ENCODE measurements around the gene WWOX. TPM values are rescaled to one million over a fixed set of nuclear protein-coding genes. Genes with fewer than 3 reads are reported as not detected.

Gene WWOX
- polyA plus RNA-seq, 4 donors, result 4.9 to 15.8 (median 7.0) TPM

GRCh38 chr16:79181419-79181818, 1082.0 kb downstream of the WWOX start:
- FAIRE-seq (no peak), DNase-seq (no peak)
- Histone ChIP-seq H3K27me3 (ENCODE audit: control insufficient read depth in 3 of 3, insufficient read depth in 3 of 3, low read length in 3 of 3) (no peaks in the 10 kb centered on the region), H3K27ac (ENCODE audit: low read depth in 1 of 3, low read length in 2 of 3) (no peak overlapping the region), H3K4me1 (ENCODE audit: control insufficient read depth in 3 of 3, insufficient read depth in 2 of 3, low read depth in 1 of 3, low read length in 2 of 3) (no peaks in the 10 kb centered on the region), H3K36me3 (ENCODE audit: control insufficient read depth in 3 of 3, insufficient read depth in 2 of 3, low read depth in 1 of 3, low read length in 3 of 3) (no peaks in the 10 kb centered on the region), H3K4me3 (ENCODE audit: low read depth in 1 of 3, low read length in 3 of 3) (no peak overlapping the region), H3K9me3 (ENCODE audit: control insufficient read depth in 2 of 2, insufficient read depth in 1 of 2, low read depth in 1 of 2, low read length in 1 of 2) (peaks cover 0 to 4% of the 10 kb centered on the region in 2 donors)
- WGBS, 3 donors, result 74 to 91% (median 80%) methylated on average over 3 of the region's 3 CpGs

GRCh38 chr16:79182616-79183015, 1083.2 kb downstream of the WWOX start:
- no peaks in the 10 kb centered on the region for H3K4me1 ChIP-seq (ENCODE audit: control insufficient read depth in 3 of 3, insufficient read depth in 2 of 3, low read depth in 1 of 3, low read length in 2 of 3)
- no peak overlapping the region for H3K27ac ChIP-seq (ENCODE audit: low read depth in 1 of 3, low read length in 2 of 3)
- no peaks in the 10 kb centered on the region for H3K27me3 ChIP-seq (ENCODE audit: control insufficient read depth in 3 of 3, insufficient read depth in 3 of 3, low read length in 3 of 3)
- FAIRE-seq, result no peak
- H3K36me3 ChIP-seq (ENCODE audit: control insufficient read depth in 3 of 3, insufficient read depth in 2 of 3, low read depth in 1 of 3, low read length in 3 of 3), result no peaks in the 10 kb centered on the region
- 79 to 84% (median 83%) methylated on average over 6 of the region's 6 CpGs for WGBS, 3 donors
- DNase-seq, result no peak
- peaks cover 0 to 5% of the 10 kb centered on the region in 2 donors for H3K9me3 ChIP-seq (ENCODE audit: control insufficient read depth in 2 of 2, insufficient read depth in 1 of 2, low read depth in 1 of 2, low read length in 1 of 2)
- H3K4me3 ChIP-seq (ENCODE audit: low read depth in 1 of 3, low read length in 3 of 3), result no peak overlapping the region

DNA sequence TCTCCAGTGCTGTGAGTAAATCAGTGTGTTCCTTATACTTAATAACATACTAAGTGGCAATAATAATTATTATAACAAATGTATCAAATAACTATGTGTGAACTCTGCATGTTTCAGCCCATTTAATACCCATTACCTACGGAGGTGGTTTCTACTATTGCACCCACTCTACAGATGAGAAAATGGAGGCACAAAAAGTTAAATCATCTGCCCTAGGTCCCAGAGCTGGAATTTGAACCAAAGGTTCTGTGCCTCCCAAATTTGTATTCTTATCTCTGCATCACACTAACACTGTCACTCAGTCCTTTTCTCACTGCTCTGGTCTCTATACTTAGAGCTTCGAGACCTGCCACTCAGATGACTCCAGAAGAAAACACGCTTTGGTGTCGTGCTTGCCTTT, 1084.1 kb downstream of the WWOX start:
- peaks cover 0 to 12% of the 10 kb centered on the region in 2 donors for H3K9me3 ChIP-seq (ENCODE audit: control insufficient read depth in 2 of 2, insufficient read depth in 1 of 2, low read depth in 1 of 2, low read length in 1 of 2)
- FAIRE-seq (no peak), DNase-seq (no peak)
- no peak overlapping the region for H3K27ac ChIP-seq (ENCODE audit: low read depth in 1 of 3, low read length in 2 of 3)
- H3K36me3 ChIP-seq (ENCODE audit: control insufficient read depth in 3 of 3, insufficient read depth in 2 of 3, low read depth in 1 of 3, low read length in 3 of 3), result no peaks in the 10 kb centered on the region
- no peak overlapping the region for H3K4me3 ChIP-seq (ENCODE audit: low read depth in 1 of 3, low read length in 3 of 3)
- 89 to 92% (median 90%) methylated on average over 4 of the region's 4 CpGs for WGBS, 3 donors
- no peaks in the 10 kb centered on the region for H3K4me1 ChIP-seq (ENCODE audit: control insufficient read depth in 3 of 3, insufficient read depth in 2 of 3, low read depth in 1 of 3, low read length in 2 of 3)
- no peaks in the 10 kb centered on the region for H3K27me3 ChIP-seq (ENCODE audit: control insufficient read depth in 3 of 3, insufficient read depth in 3 of 3, low read length in 3 of 3)

- DNase-seq (no peak), FAIRE-seq (no peak)
- WGBS, 3 donors, result 55 to 76% (median 58%) methylated on average over 2 of the region's 2 CpGs
Measured at GRCh38 chr16:79184464-79185030, 1085.1 kb downstream of the WWOX start.

GRCh38 chr16:79185711-79186110, 1086.3 kb downstream of the WWOX start:
- no peak overlapping the region for H3K27ac ChIP-seq (ENCODE audit: low read depth in 1 of 3, low read length in 2 of 3)
- DNase-seq (no peak), FAIRE-seq (no peak)
- H3K27me3 ChIP-seq (ENCODE audit: control insufficient read depth in 3 of 3, insufficient read depth in 3 of 3, low read length in 3 of 3), result no peaks in the 10 kb centered on the region
- 80 to 89% (median 85%) methylated on average over 4 of the region's 4 CpGs for WGBS, 3 donors
- H3K9me3 ChIP-seq (ENCODE audit: control insufficient read depth in 2 of 2, insufficient read depth in 1 of 2, low read depth in 1 of 2, low read length in 1 of 2), result peaks cover 0 to 9% of the 10 kb centered on the region in 2 donors
- no peak overlapping the region for H3K4me3 ChIP-seq (ENCODE audit: low read depth in 1 of 3, low read length in 3 of 3)
- no peaks in the 10 kb centered on the region for H3K4me1 ChIP-seq (ENCODE audit: control insufficient read depth in 3 of 3, insufficient read depth in 2 of 3, low read depth in 1 of 3, low read length in 2 of 3)
- H3K36me3 ChIP-seq (ENCODE audit: control insufficient read depth in 3 of 3, insufficient read depth in 2 of 3, low read depth in 1 of 3, low read length in 3 of 3), result no peaks in the 10 kb centered on the region

More at GRCh38 chr16:79184464-79185030, 1085.1 kb downstream of the WWOX start:
- Histone ChIP-seq H3K4me1 (ENCODE audit: control insufficient read depth in 3 of 3, insufficient read depth in 2 of 3, low read depth in 1 of 3, low read length in 2 of 3) (no peaks in the 10 kb centered on the region), H3K27me3 (ENCODE audit: control insufficient read depth in 3 of 3, insufficient read depth in 3 of 3, low read length in 3 of 3) (no peaks in the 10 kb centered on the region), H3K4me3 (ENCODE audit: low read depth in 1 of 3, low read length in 3 of 3) (no peak overlapping the region), H3K36me3 (ENCODE audit: control insufficient read depth in 3 of 3, insufficient read depth in 2 of 3, low read depth in 1 of 3, low read length in 3 of 3) (no peaks in the 10 kb centered on the region), H3K27ac (ENCODE audit: low read depth in 1 of 3, low read length in 2 of 3) (no peak overlapping the region), H3K9me3 (ENCODE audit: control insufficient read depth in 2 of 2, insufficient read depth in 1 of 2, low read depth in 1 of 2, low read length in 1 of 2) (peaks cover 0 to 9% of the 10 kb centered on the region in 2 donors)

GRCh38 chr16:79186196-79186595, 1086.7 kb downstream of the WWOX start:
- 81 to 92% (median 89%) methylated on average over 6 of the region's 6 CpGs for WGBS, 3 donors
- FAIRE-seq (no peak), DNase-seq (no peak)
- no peak overlapping the region for H3K27ac ChIP-seq (ENCODE audit: low read depth in 1 of 3, low read length in 2 of 3)
- H3K36me3 ChIP-seq (ENCODE audit: control insufficient read depth in 3 of 3, insufficient read depth in 2 of 3, low read depth in 1 of 3, low read length in 3 of 3), result no peaks in the 10 kb centered on the region
- H3K27me3 ChIP-seq (ENCODE audit: control insufficient read depth in 3 of 3, insufficient read depth in 3 of 3, low read length in 3 of 3), result no peaks in the 10 kb centered on the region
- H3K4me1 ChIP-seq (ENCODE audit: control insufficient read depth in 3 of 3, insufficient read depth in 2 of 3, low read depth in 1 of 3, low read length in 2 of 3), result no peaks in the 10 kb centered on the region
- peaks cover 0 to 9% of the 10 kb centered on the region in 2 donors for H3K9me3 ChIP-seq (ENCODE audit: control insufficient read depth in 2 of 2, insufficient read depth in 1 of 2, low read depth in 1 of 2, low read length in 1 of 2)
- H3K4me3 ChIP-seq (ENCODE audit: low read depth in 1 of 3, low read length in 3 of 3), result no peak overlapping the region

- no peak for DNase-seq
- H3K27ac ChIP-seq (ENCODE audit: low read depth in 1 of 3, low read length in 2 of 3), result no peak overlapping the region
- no peaks in the 10 kb centered on the region for H3K36me3 ChIP-seq (ENCODE audit: control insufficient read depth in 3 of 3, insufficient read depth in 2 of 3, low read depth in 1 of 3, low read length in 3 of 3)
- H3K27me3 ChIP-seq (ENCODE audit: control insufficient read depth in 3 of 3, insufficient read depth in 3 of 3, low read length in 3 of 3), result no peaks in the 10 kb centered on the region
- H3K4me3 ChIP-seq (ENCODE audit: low read depth in 1 of 3, low read length in 3 of 3), result no peak overlapping the region
- H3K4me1 ChIP-seq (ENCODE audit: control insufficient read depth in 3 of 3, insufficient read depth in 2 of 3, low read depth in 1 of 3, low read length in 2 of 3), result no peaks in the 10 kb centered on the region
- H3K9me3 ChIP-seq (ENCODE audit: control insufficient read depth in 2 of 2, insufficient read depth in 1 of 2, low read depth in 1 of 2, low read length in 1 of 2), result peaks cover 0 to 9% of the 10 kb centered on the region in 2 donors
- FAIRE-seq, result no peak
- 67 to 82% (median 74%) methylated on average over 13 of the region's 13 CpGs for WGBS, 3 donors
Measured at GRCh38 chr16:79188115-79188738, 1088.8 kb downstream of the WWOX start.

- H3K27ac ChIP-seq (ENCODE audit: low read depth in 1 of 3, low read length in 2 of 3), result no peak overlapping the region
- peaks cover 0 to 9% of the 10 kb centered on the region in 2 donors for H3K9me3 ChIP-seq (ENCODE audit: control insufficient read depth in 2 of 2, insufficient read depth in 1 of 2, low read depth in 1 of 2, low read length in 1 of 2)
- FAIRE-seq (no peak), DNase-seq (no peak)
- no peak overlapping the region for H3K4me3 ChIP-seq (ENCODE audit: low read depth in 1 of 3, low read length in 3 of 3)
- H3K4me1 ChIP-seq (ENCODE audit: control insufficient read depth in 3 of 3, insufficient read depth in 2 of 3, low read depth in 1 of 3, low read length in 2 of 3), result no peaks in the 10 kb centered on the region
- no peaks in the 10 kb centered on the region for H3K36me3 ChIP-seq (ENCODE audit: control insufficient read depth in 3 of 3, insufficient read depth in 2 of 3, low read depth in 1 of 3, low read length in 3 of 3)
- no peaks in the 10 kb centered on the region for H3K27me3 ChIP-seq (ENCODE audit: control insufficient read depth in 3 of 3, insufficient read depth in 3 of 3, low read length in 3 of 3)
- 83 to 85% (median 83%) methylated on average over 5 of the region's 5 CpGs for WGBS, 3 donors
Measured at GRCh38 chr16:79188739-79189122, 1089.3 kb downstream of the WWOX start.

- no peak overlapping the region for H3K4me3 ChIP-seq (ENCODE audit: low read depth in 1 of 3, low read length in 3 of 3)
- H3K4me1 ChIP-seq (ENCODE audit: control insufficient read depth in 3 of 3, insufficient read depth in 2 of 3, low read depth in 1 of 3, low read length in 2 of 3), result no peaks in the 10 kb centered on the region
- no peaks in the 10 kb centered on the region for H3K27me3 ChIP-seq (ENCODE audit: control insufficient read depth in 3 of 3, insufficient read depth in 3 of 3, low read length in 3 of 3)
- WGBS, 3 donors, result 86 to 95% (median 90%) methylated on average over 1 of the region's 1 CpG
- DNase-seq, result no peak
- H3K36me3 ChIP-seq (ENCODE audit: control insufficient read depth in 3 of 3, insufficient read depth in 2 of 3, low read depth in 1 of 3, low read length in 3 of 3), result no peaks in the 10 kb centered on the region
- H3K27ac ChIP-seq (ENCODE audit: low read depth in 1 of 3, low read length in 2 of 3), result no peak overlapping the region
- no peak for FAIRE-seq
- peaks cover 0 to 9% of the 10 kb centered on the region in 2 donors for H3K9me3 ChIP-seq (ENCODE audit: control insufficient read depth in 2 of 2, insufficient read depth in 1 of 2, low read depth in 1 of 2, low read length in 1 of 2)
Measured at GRCh38 chr16:79190542-79190941, 1091.1 kb downstream of the WWOX start.
